Superior temporal gyrus (tissue), 1 donor: Measurements from ENCODE around the gene ABCG1.

Experiments
- DNase-seq: peaks from one replicate; pipeline ENCODE4 v3.0.0-alpha.2; 2016; ENCODE audit errors: extremely low spot score

The ABCG1 gene

DNA sequence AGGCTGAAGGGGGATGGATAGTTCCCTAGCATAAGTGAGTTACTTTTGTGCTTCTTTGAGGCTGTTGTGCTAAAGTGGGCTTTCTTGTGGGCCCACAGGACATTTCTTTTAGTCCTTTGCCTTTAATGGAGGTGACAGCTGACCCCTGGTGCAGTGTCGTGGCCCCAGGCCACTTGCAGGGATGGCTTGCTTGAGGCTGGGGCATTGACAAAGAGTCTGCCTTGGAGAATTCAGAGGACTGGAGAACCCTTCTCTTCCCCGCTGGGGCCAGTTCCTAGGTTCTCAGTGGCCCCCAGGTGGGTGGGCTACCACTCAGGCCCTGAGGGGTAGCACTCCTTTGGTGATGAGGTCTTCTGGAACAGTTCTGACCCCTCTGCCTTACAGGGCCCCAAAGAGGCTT, 12.8 kb downstream of the ABCG1 start:
- DNase-seq: no peak

- DNase-seq: no peak
Measured at GRCh38 chr21:42232176-42232825, 13.4 kb downstream of the ABCG1 start.

GRCh38 chr21:42233067-42233961, 14.4 kb downstream of the ABCG1 start:
- DNase-seq: peak; percentile 56

DNA sequence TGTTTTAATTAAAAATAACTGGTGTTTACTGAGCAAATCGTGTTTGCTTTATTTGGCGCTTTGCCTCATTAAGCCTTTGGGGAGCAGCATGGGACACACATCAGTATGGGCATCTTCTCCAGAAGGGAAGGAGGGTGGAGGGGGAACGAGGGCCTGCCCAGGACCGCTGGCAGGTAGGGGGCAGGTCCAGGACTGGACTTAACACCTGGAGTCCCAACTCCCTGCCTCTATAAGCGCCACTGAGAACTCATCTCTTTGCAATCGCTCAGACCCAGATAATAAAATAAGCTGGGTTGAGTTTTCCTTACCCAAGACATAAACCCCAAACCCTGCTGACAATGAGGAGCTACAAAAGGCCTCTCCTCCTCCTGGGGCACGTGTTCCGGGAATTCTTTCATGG, 15.1 kb downstream of the ABCG1 start:
- DNase-seq: peak; percentile 13

- DNase-seq: peak; percentile 64
Measured at GRCh38 chr21:42234464-42235241, 15.7 kb downstream of the ABCG1 start.

DNA sequence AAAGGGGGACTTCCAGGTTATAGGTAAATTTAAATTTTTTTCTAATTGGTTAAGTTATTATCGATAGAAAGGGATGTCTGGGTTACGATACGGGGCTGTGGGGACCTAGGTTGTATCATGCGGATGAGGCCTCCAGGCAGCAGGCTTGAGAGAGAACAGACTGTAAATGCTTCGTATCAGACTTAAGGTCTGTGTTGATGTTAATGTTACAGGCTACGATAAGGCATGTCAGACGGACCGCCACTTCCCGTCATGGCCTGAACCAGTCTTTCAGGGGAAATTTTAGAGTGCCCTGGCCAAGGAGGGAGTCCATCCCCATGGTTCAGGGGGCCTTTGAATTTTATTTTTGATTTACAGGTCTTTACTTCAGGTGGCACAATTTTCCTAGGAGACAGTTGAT, 16.7 kb downstream of the ABCG1 start:
- DNase-seq: no peak

DNA sequence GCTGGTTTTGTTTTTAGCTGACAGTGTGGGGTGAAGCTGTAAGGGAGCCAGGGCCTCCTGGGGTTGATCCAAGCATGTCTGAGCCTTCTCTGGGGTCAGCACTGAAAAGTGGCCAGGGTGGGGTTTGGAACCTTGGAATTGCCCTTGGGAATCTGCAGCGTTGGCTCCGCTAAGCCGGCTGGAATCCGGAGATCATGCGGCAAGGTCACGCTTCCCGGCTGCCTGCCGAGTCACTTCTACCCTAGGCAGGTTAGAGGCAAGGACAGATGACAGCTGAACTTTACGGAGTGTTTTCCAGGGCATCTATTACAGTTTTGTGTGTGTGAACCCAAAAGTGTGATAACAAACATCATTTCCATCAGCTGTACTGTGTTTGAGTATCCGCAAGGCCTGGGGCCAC, 17.1 kb downstream of the ABCG1 start:
- DNase-seq: no peak

DNA sequence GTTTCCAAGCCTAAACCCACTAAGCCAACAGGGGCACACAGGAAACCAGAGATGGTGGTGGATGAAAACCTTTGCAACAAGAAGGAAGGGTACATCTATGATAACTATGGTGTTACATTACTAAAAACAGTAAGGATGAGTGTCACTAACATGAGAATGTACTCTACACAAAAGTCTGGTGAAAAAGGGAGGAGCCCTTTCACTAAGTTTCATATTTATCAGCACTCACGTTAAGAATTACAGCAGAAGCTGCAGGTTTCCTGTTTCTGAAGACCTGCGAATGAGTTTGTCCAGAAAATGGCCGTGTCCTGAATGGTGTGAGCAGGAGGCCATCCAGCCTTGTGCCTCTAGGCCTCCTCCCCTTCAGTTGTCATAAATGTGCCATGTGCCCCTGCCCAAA, 17.8 kb downstream of the ABCG1 start:
- DNase-seq: no peak

DNA sequence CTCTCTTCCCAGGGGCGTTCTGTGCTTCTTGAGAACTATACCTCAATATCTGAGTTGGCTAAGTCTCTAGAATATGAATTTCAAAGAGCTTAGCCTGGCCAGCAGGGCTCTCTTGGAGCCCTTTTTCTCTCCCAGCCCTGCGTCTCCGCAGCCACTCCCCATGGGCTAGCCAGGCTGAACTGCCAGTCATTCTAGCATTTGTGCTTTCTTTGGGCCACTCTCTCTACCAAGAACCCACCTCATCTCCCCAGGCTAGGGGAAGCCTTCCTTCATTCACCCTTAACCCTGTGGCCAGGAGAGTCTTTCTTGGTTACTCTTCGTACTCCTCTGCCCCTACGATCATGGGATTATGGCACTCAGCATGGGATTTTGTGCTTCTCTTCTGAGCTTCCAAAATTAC, 18.2 kb downstream of the ABCG1 start:
- DNase-seq: no peak

GRCh38 chr21:42237577-42237976, 18.6 kb downstream of the ABCG1 start:
- no peak for DNase-seq

DNA sequence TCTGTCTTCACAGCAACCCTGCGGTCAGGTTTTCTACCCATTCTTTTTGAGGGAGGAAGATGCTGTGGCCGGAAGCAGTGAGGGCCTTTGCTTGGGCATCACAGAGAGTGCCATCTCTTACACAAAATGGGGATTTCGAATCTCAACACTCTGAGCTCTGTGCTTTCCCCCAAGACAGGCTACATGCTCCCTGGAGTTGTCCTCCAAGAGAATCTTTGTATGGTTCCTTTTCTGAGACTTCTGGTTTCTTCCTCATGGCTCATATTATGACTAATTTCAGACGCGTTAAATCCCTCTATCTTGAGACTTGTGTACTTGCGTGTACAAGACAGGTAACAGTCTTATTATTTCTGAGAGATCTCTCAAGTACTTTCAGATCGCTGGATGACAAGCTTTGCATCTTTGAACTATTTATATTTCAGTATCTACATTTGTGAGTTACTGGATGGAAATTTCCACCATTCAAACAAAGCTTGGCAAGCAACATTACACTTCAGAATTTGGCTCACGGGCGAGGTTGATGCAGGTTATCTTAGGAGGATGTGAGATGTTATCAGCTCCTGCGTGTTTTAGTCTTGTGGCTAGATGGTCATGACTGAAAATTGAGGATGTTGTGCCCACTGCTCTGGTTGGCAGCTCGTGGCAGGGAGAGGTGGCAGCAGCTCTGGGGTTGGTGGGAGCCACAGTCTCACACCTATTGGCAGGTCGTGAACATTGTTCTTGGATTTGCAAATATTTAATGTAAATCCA, 19.4 kb downstream of the ABCG1 start:
- no peak for DNase-seq

- DNase-seq: no peak
Measured at GRCh38 chr21:42239556-42239955, 20.6 kb downstream of the ABCG1 start.

- no peak for DNase-seq
Measured at GRCh38 chr21:42239973-42240372, 21.0 kb downstream of the ABCG1 start.

- DNase-seq: no peak
Measured at GRCh38 chr21:42242611-42243010, 23.7 kb downstream of the ABCG1 start.

GRCh38 chr21:42243026-42243425, 24.1 kb downstream of the ABCG1 start:
- DNase-seq: no peak

DNA sequence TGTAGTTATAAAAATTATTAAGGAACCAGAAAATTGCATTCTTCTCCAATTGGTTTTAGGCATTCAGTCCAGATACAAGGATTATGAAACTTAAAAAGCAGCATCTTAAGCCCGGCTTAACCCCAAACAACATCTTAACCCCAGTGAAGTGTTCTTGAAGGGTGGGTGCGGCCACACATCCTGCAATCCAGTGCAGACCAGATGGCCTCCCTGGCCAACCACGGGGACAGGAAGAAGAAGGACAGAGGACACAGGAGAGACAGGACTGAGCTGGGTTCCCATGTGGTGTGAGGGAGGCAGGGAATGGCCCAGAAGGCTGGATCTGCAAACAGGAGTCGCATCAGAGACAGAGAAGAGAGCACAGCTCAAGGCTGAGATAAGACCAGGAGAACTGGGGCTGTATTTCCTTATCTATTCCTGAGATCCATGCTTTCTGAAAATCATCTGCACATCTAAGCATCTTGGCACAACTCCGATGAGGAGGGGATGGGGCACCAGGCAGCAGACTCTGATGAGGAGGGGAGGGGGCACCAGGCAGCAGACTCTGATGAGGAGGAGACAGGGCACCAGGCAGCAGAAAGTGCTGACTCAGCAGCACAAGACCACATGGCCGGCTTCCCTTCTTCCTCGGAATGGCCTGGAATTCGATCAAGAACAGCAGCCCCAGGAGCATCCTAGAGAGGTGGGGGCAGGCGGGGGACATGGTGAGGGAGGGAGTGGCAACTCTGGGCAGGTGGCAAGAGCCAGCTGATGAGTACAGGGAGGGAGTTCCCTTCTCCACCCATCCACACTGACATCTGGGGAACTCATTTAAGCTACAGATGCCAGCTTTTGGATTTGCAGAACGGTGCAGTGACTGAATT, 26.6 kb downstream of the ABCG1 start:
- DNase-seq: no peak

GRCh38 chr21:42247716-42248115, 28.8 kb downstream of the ABCG1 start:
- DNase-seq: no peak

DNA sequence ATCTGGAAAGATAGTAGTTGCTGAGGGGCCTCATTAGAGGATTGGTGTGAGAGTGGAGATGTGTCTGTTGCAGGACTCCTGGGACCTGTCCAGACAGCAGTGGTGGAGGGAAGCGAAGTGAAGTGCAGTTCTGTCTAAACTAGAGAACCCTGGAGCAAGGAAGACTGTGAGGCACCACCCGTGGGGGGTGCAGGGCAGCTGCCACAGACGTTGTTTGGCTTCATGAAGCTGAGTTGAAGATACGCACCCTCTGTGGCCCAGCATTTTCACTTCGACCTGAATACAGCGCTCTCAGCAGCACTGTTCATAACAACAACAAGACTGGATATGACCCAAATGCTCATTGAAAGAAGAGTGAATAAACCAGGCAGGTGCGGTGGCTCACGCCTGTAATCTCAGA, 29.3 kb downstream of the ABCG1 start:
- no peak for DNase-seq

DNA sequence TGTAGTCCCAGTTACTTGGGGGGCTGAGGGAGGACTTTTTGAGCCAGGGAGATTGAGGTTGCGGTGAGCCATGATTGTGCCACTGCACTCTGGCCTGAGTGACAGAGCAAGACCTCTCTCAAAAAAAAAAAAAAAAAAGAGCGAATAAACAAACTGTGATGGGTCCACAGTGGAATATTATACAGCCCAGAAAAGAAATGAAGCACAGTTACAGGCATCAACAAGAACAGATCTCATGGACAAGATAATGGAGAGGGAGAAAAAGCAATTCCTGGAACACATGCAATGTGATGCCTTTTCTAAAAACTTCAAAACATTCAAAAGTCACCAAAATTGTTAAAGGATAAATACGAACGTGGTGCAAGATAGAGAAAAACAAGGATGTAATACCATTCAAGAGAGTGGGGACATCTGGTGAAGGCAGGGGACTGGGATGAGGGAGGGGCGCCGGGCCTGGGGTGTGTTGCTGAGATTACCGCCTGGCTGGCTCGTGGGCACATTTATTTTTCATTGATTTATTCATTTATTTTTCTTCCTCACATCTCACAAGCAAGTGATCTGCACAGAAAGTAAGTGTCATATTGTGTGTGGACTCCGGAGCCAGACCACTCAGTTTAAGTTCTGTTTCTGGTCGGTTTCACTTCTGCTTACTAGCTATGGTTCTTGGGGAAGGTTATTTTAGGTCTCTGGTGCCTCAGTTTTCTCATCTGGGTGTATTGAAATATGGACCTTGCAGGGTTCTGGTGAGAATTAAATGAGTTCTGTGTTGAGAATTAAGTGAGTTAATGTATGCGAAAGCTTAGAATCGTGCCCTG, 30.1 kb downstream of the ABCG1 start:
- peak; percentile 17 for DNase-seq
